ENCODE measurements around the gene CASP1. TPM values are rescaled to one million over a fixed set of nuclear protein-coding genes. Genes with fewer than 3 reads are reported as not detected.
"Not testable (repeated sequence)": the region's sequence is repeated elsewhere in the genome, so short reads cannot be mapped to it uniquely, and the experiment has no call there.

The CASP1 gene
- total RNA-seq, 1 donor from 2014 or later: not detected

GRCh38 chr11:105040703-105041102 lies 5.8 kb upstream of the CASP1 start:
- no peak for TF ChIP-seq CTCF (IDR thresholded peaks at IDR 0.05; ENCODE audit: unreplicated experiment)
- no peaks in the 10 kb centered on the region for H3K4me1 Mint-ChIP-seq (ENCODE audit: unreplicated experiment)
- H3K27ac Mint-ChIP-seq (ENCODE audit: unreplicated experiment): no peak overlapping the region
- DNase-seq (ENCODE audit: low spot score): no peak
- no peaks in the 10 kb centered on the region for H3K9me3 Mint-ChIP-seq (ENCODE audit: unreplicated experiment)
- H3K27me3 Mint-ChIP-seq (ENCODE audit: unreplicated experiment): peaks cover 1% of the 10 kb centered on the region
- H3K4me3 Mint-ChIP-seq (ENCODE audit: unreplicated experiment): no peak overlapping the region
- no peaks in the 10 kb centered on the region for H3K36me3 Mint-ChIP-seq (ENCODE audit: low read depth, unreplicated experiment)

GRCh38 chr11:105034388-105034787 lies 556 bp downstream of the CASP1 start:
- H3K27ac Mint-ChIP-seq (ENCODE audit: unreplicated experiment); H3K36me3 Mint-ChIP-seq (ENCODE audit: low read depth, unreplicated experiment); H3K4me3 Mint-ChIP-seq (ENCODE audit: unreplicated experiment); H3K9me3 Mint-ChIP-seq (ENCODE audit: unreplicated experiment); H3K4me1 Mint-ChIP-seq (ENCODE audit: unreplicated experiment); DNase-seq (ENCODE audit: low spot score); H3K27me3 Mint-ChIP-seq (ENCODE audit: unreplicated experiment): not testable (repeated sequence)

GRCh38 chr11:105033781-105034180 lies 1.2 kb downstream of the CASP1 start:
- H3K27me3 Mint-ChIP-seq (ENCODE audit: unreplicated experiment): no peaks in the 10 kb centered on the region
- H3K9me3 Mint-ChIP-seq (ENCODE audit: unreplicated experiment): no peaks in the 10 kb centered on the region
- no peaks in the 10 kb centered on the region for H3K4me1 Mint-ChIP-seq (ENCODE audit: unreplicated experiment)
- TF ChIP-seq CTCF (IDR thresholded peaks at IDR 0.05; ENCODE audit: unreplicated experiment): no peak
- no peak for DNase-seq (ENCODE audit: low spot score)
- H3K36me3 Mint-ChIP-seq (ENCODE audit: low read depth, unreplicated experiment): no peaks in the 10 kb centered on the region
- H3K27ac Mint-ChIP-seq (ENCODE audit: unreplicated experiment): no peak overlapping the region
- no peak overlapping the region for H3K4me3 Mint-ChIP-seq (ENCODE audit: unreplicated experiment)

- no peaks in the 10 kb centered on the region for H3K36me3 Mint-ChIP-seq (ENCODE audit: low read depth, unreplicated experiment)
- no peak overlapping the region for H3K4me3 Mint-ChIP-seq (ENCODE audit: unreplicated experiment)
- no peak overlapping the region for H3K27ac Mint-ChIP-seq (ENCODE audit: unreplicated experiment)
- TF ChIP-seq CTCF (IDR thresholded peaks at IDR 0.05; ENCODE audit: unreplicated experiment): no peak
- no peak for DNase-seq (ENCODE audit: low spot score)
- H3K4me1 Mint-ChIP-seq (ENCODE audit: unreplicated experiment): no peaks in the 10 kb centered on the region
- H3K9me3 Mint-ChIP-seq (ENCODE audit: unreplicated experiment): no peaks in the 10 kb centered on the region
- H3K27me3 Mint-ChIP-seq (ENCODE audit: unreplicated experiment): no peaks in the 10 kb centered on the region
These were observed 1.6 kb downstream of the CASP1 start for GRCh38 chr11:105033343-105033742.

DNA sequence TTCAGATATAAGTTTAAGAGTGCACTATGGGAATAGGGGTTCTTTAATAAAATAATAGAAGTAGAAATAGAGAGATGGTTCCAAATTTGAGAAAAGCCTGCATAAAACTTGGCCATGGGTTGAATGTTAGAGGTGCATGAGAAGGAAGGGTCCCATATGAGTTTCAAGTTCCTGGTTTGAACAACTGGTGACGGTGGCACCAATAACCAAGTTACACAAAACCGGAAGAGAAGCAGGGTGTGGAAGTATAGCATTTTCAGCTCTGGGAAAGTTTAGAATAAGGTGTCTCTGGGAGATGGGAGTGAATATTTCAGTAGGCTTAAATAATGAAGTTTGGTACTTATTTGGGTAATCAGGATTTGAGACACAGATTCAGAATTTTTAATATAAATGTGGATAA lies 2.4 kb downstream of the CASP1 start:
- Mint-ChIP-seq H3K36me3 (ENCODE audit: low read depth, unreplicated experiment) (no peaks in the 10 kb centered on the region), H3K4me1 (ENCODE audit: unreplicated experiment) (no peaks in the 10 kb centered on the region), H3K27ac (ENCODE audit: unreplicated experiment) (no peak overlapping the region), H3K9me3 (ENCODE audit: unreplicated experiment) (no peaks in the 10 kb centered on the region), H3K27me3 (ENCODE audit: unreplicated experiment) (no peaks in the 10 kb centered on the region), H3K4me3 (ENCODE audit: unreplicated experiment) (no peak overlapping the region)
- no peak for TF ChIP-seq CTCF (IDR thresholded peaks at IDR 0.05; ENCODE audit: unreplicated experiment)
- no peak for DNase-seq (ENCODE audit: low spot score)

DNA sequence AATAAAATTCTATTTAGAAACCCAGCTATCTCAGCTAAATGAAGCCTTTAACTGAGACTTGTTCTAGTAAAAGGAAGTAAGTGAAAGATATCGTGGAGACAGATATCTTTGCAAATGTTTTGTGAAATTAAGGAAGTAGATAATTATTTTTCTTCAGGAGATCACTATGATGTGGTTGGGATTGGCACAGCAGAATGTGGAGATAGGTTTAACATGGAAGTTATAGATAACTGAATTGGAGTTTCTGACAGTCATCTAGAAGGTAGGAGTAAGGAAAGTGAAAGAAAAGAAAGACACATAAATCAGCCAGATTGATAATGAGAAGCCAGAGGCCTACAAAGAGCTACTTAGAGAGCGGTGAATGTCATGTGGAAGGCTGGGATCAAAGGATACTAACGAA lies 7.3 kb downstream of the CASP1 start:
- Mint-ChIP-seq H3K4me3 (ENCODE audit: unreplicated experiment) (no peak overlapping the region), H3K4me1 (ENCODE audit: unreplicated experiment) (no peaks in the 10 kb centered on the region), H3K36me3 (ENCODE audit: low read depth, unreplicated experiment) (no peaks in the 10 kb centered on the region), H3K27ac (ENCODE audit: unreplicated experiment) (no peak overlapping the region), H3K27me3 (ENCODE audit: unreplicated experiment) (no peaks in the 10 kb centered on the region), H3K9me3 (ENCODE audit: unreplicated experiment) (no peaks in the 10 kb centered on the region)
- no peak for DNase-seq (ENCODE audit: low spot score)
- no peak for TF ChIP-seq CTCF (IDR thresholded peaks at IDR 0.05; ENCODE audit: unreplicated experiment)

All from endothelial cell (in vitro differentiated cells).